Astrocyte (in vitro differentiated cells and primary cell): ENCODE measurements around the gene RCL1.
"Not testable (repeated sequence)": the region's sequence is repeated elsewhere in the genome, so short reads cannot be mapped to it uniquely, and the experiment has no call there.

Experiments
- CTCF ChIP-seq: IDR thresholded peaks from 2 replicates; pipeline ENCODE4 v1.5.1; 2011; ENCODE audit warnings: low read depth, mild to moderate bottlenecking, inconsistent platforms, low read length, moderate library complexity; ENCODE audit not compliant: insufficient read depth
- EZH2 ChIP-seq: IDR thresholded peaks from 2 replicates; pipeline ENCODE4 v1.6.1; 2012; ENCODE audit warnings: mild to moderate bottlenecking, low read length, inconsistent platforms; ENCODE audit not compliant: insufficient read depth

GRCh38 chr9:4783191-4783590 is 9.6 kb upstream of the RCL1 start:
- not testable (repeated sequence) for TF ChIP-seq EZH2, CTCF
